Stomach (tissue), 19 donors: ENCODE data around the gene LRP3. TPM values are rescaled to one million over a fixed set of nuclear protein-coding genes. Genes with fewer than 3 reads are reported as not detected.

Source experiments
- DNase-seq, 2 donors: peaks; one replicate each; pipeline versions ENCODE4 v3.0.0 to v3.0.0-alpha.2; 2013 to 2019
- H3K27ac ChIP-seq, 5 donors: fragments of 200-600 bp in 4 of 5; sonication (generic) in 4 of 5; one replicate each; pipeline ENCODE4 v1.5.1; 2013 to 2019; ENCODE audit warnings: mild to moderate bottlenecking in 1 of 5, moderate library complexity in 1 of 5
- H3K27me3 ChIP-seq, 3 donors: fragments of 200-600 bp; sonication (generic); one replicate each; pipeline ENCODE4 v1.5.1; 2017 to 2019; ENCODE audit warnings: mixed run types in 1 of 3
- H3K36me3 ChIP-seq, 4 donors: fragments of 200-600 bp; sonication (generic); 1 replicate in 3 of 4; 2 replicates in 1 of 4; pipeline ENCODE4 v1.5.1; 2016 to 2019
- H3K4me1 ChIP-seq, 4 donors: fragments of 200-600 bp; sonication (generic); one replicate each; pipeline ENCODE4 v1.5.1; 2016 to 2019
- H3K4me3 ChIP-seq, 4 donors: fragments of 200-600 bp; sonication (generic) in 3 of 4; one replicate each; pipeline ENCODE4 v1.5.1; 2016 to 2019; ENCODE audit warnings: mild to moderate bottlenecking in 1 of 4
- H3K9me3 ChIP-seq, 4 donors: fragments of 200-600 bp; sonication (generic); one replicate each; pipeline ENCODE4 v1.5.1; 2016 to 2019
- EP300 ChIP-seq: sonication (generic); formaldehyde crosslinking; IDR thresholded peaks from one replicate; pipeline ENCODE4 v1.6.1; 2017; ENCODE audit warnings: antibody characterized with exemption
- POLR2A ChIP-seq, 4 donors: fragments of 450-650 bp; IDR thresholded peaks; one replicate each; pipeline ENCODE4 v1.6.1; 2016; ENCODE audit warnings: antibody characterized with exemption in 4 of 4, control low read depth in 2 of 4, mild to moderate bottlenecking in 1 of 4, moderate library complexity in 1 of 4
- POLR2AphosphoS5 ChIP-seq, 3 donors: sonication (generic); formaldehyde crosslinking; IDR thresholded peaks; one replicate each; pipeline ENCODE4 v1.6.1; 2016; ENCODE audit warnings: antibody characterized with exemption in 3 of 3
- WGBS, 5 donors: extraction: QIAGEN DNeasy Blood & Tissue Kit in 3 of 5; methylation state at CpG; one replicate each; pipeline versions ENCODE4 v1.1.5 to v1.1.7; 2013 to 2018; 5-methylcytosine and 5-hydroxymethylcytosine counted together
- intact Hi-C: fragments of 100-400 bp; cut with DNase I; formaldehyde crosslinking; loops from one replicate; pipeline ENCODE4 v1.15.1; 2023; ENCODE audit warnings: low total_unique reads
- long read RNA-seq, 10 donors: transcript quantifications; one replicate each; lab custom pipeline, GENCODE V29; 2026
- polyA plus RNA-seq, 3 donors: library from polyadenylated mRNA; stranded (reverse); fragments of 200-250 nt; gene quantifications; one replicate each; pipeline ENCODE4 v1.2.3, GENCODE V29; 2013
- total RNA-seq, 5 donors: library from RNA; depleted of rRNA; stranded (reverse); fragments of >200 nt; gene quantifications; one replicate each; pipeline versions ENCODE4 v1.1.0 to v1.2.3, GENCODE V29; 2014 to 2016
- TF ChIP-seq, protein P1 (sequence below), 7 experiments: fragments of 450-650 bp in 4 of 7; fragments of 200-600 bp in 3 of 7; sonication (generic) in 3 of 7; IDR thresholded peaks; one replicate each; pipeline ENCODE4 v1.5.1; 2016 to 2019; ENCODE audit warnings: antibody characterized with exemption in 7 of 7, control low read depth in 2 of 7, mild to moderate bottlenecking in 1 of 7
- donor health status: healthy with polysubstance abuse.
- donor health status: Bipolar disorder and iron deficiency.
- donor health status: healthy.

Gene LRP3, protein sequence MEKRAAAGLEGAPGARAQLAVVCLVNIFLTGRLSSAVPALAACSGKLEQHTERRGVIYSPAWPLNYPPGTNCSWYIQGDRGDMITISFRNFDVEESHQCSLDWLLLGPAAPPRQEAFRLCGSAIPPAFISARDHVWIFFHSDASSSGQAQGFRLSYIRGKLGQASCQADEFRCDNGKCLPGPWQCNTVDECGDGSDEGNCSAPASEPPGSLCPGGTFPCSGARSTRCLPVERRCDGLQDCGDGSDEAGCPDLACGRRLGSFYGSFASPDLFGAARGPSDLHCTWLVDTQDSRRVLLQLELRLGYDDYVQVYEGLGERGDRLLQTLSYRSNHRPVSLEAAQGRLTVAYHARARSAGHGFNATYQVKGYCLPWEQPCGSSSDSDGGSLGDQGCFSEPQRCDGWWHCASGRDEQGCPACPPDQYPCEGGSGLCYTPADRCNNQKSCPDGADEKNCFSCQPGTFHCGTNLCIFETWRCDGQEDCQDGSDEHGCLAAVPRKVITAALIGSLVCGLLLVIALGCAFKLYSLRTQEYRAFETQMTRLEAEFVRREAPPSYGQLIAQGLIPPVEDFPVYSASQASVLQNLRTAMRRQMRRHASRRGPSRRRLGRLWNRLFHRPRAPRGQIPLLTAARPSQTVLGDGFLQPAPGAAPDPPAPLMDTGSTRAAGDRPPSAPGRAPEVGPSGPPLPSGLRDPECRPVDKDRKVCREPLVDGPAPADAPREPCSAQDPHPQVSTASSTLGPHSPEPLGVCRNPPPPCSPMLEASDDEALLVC
- total RNA-seq (10 to 100 TPM in 4 of 5 donors, 1 to 10 TPM in 1; 7.5 to 26.6 (median 18.1) TPM), polyA plus RNA-seq (10 to 100 TPM in 2 of 3 donors, 1 to 10 TPM in 1; 8.4 to 14.0 (median 10.3) TPM)
- long read RNA-seq, donor 1, transcript LRP3-201 (7 exons, 3,807 nt): major isoform, 6 of 8 reads
- long read RNA-seq, donor 1, partial matches to known transcripts: 0 of 8 reads
- long read RNA-seq, donor 1, other reads (novel, unspliced or antisense): 0 of 8 reads
- long read RNA-seq, donor 2, transcript LRP3-201 (7 exons, 3,807 nt): major isoform, 10 of 14 reads
- long read RNA-seq, donor 2, partial matches to known transcripts: 0 of 14 reads
- long read RNA-seq, donor 2, other reads (novel, unspliced or antisense): 0 of 14 reads
- long read RNA-seq, donor 3, partial matches to known transcripts: 0 of 4 reads
- long read RNA-seq, donor 3, other reads (novel, unspliced or antisense): 0 of 4 reads
- long read RNA-seq, donor 4: 0 reads
- long read RNA-seq, donor 5, transcript LRP3-201 (7 exons, 3,807 nt): major isoform, 10 of 18 reads
- long read RNA-seq, donor 5, transcript LRP3-203 (3 exons, 3,278 nt): minor isoform, 8 of 18 reads
- long read RNA-seq, donor 5, partial matches to known transcripts: 0 of 18 reads
- long read RNA-seq, donor 5, other reads (novel, unspliced or antisense): 0 of 18 reads
- long read RNA-seq, donor 6, transcript LRP3-203 (3 exons, 3,278 nt): minor isoform, 10 of 25 reads
- long read RNA-seq, donor 6, transcript LRP3-201 (7 exons, 3,807 nt): major isoform, 15 of 25 reads
- long read RNA-seq, donor 6, partial matches to known transcripts: 0 of 25 reads
- long read RNA-seq, donor 6, other reads (novel, unspliced or antisense): 0 of 25 reads
- long read RNA-seq, donor 7, transcript LRP3-201 (7 exons, 3,807 nt): minor isoform, 7 of 15 reads
- long read RNA-seq, donor 7, transcript LRP3-203 (3 exons, 3,278 nt): major isoform, 8 of 15 reads
- long read RNA-seq, donor 7, partial matches to known transcripts: 0 of 15 reads
- long read RNA-seq, donor 7, other reads (novel, unspliced or antisense): 0 of 15 reads
- long read RNA-seq, donor 8, partial matches to known transcripts: 0 of 6 reads
- long read RNA-seq, donor 8, other reads (novel, unspliced or antisense): 0 of 6 reads
- long read RNA-seq, donor 9, partial matches to known transcripts: 0 of 3 reads
- long read RNA-seq, donor 9, other reads (novel, unspliced or antisense): 0 of 3 reads
- long read RNA-seq, donor 10, partial matches to known transcripts: 0 of 1 reads
- long read RNA-seq, donor 10, other reads (novel, unspliced or antisense): 0 of 1 reads

DNA sequence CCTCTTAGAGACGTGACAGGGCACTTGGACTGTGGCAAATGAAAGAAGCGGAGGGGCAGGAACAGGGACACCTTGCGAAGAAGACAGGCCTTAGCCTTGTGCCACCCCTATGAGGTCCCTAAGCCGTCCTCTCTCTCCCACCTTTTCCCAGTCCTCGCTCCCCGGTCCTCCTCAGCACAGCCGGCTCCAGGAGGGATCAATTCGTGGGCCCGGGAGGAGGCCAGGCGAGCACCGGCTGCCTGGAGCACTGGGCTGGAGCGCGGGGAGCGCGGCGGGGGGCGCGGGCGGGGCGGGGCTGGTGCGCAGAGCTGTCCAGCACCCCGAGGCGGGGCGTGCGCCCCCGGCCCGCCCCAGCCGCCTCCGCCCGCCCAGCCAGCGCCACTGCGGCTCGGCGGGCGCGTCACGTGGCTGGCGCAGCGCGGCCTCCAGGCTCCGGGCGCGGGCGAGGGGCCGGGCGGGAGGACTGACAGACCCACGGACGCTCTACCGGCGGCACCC is at the start of gene LRP3:
LRP3 (plus strand) TSS at position 466 of the 498 bp plus-strand sequence. CDS start 456 bp downstream, outside the sequence.
- intact Hi-C loops: no loop called here
- TF ChIP-seq POLR2AphosphoS5 (IDR thresholded peaks at IDR 0.05) (no peak), POLR2A (IDR thresholded peaks at IDR 0.05) (no peak), EP300 (no peak)
- TF ChIP-seq, protein P1, sequence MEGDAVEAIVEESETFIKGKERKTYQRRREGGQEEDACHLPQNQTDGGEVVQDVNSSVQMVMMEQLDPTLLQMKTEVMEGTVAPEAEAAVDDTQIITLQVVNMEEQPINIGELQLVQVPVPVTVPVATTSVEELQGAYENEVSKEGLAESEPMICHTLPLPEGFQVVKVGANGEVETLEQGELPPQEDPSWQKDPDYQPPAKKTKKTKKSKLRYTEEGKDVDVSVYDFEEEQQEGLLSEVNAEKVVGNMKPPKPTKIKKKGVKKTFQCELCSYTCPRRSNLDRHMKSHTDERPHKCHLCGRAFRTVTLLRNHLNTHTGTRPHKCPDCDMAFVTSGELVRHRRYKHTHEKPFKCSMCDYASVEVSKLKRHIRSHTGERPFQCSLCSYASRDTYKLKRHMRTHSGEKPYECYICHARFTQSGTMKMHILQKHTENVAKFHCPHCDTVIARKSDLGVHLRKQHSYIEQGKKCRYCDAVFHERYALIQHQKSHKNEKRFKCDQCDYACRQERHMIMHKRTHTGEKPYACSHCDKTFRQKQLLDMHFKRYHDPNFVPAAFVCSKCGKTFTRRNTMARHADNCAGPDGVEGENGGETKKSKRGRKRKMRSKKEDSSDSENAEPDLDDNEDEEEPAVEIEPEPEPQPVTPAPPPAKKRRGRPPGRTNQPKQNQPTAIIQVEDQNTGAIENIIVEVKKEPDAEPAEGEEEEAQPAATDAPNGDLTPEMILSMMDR (IDR thresholded peaks at IDR 0.05): no peak
- Histone ChIP-seq H3K9me3 (no peaks in the 10 kb centered on the region), H3K27ac (peak within 1 kb of the TSS; percentile 40 to 74 (median 60)), H3K27me3 (peaks cover 0 to 7% (median 0%) of the 10 kb centered on the region in 3 donors), H3K4me3 (peak within 1 kb of the TSS; percentile 70 to 93 (median 80)), H3K4me1 (peaks cover 0 to 24% (median 18%) of the 10 kb centered on the region in 4 donors), H3K36me3 (peaks cover 0 to 22% (median 12%) of the 10 kb centered on the region in 4 donors)
- 4 to 50% (median 9%) methylated on average over 3 to 50 of the region's 50 CpGs for WGBS, 5 donors
- DNase-seq: peak; percentile 52 to 86

DNA sequence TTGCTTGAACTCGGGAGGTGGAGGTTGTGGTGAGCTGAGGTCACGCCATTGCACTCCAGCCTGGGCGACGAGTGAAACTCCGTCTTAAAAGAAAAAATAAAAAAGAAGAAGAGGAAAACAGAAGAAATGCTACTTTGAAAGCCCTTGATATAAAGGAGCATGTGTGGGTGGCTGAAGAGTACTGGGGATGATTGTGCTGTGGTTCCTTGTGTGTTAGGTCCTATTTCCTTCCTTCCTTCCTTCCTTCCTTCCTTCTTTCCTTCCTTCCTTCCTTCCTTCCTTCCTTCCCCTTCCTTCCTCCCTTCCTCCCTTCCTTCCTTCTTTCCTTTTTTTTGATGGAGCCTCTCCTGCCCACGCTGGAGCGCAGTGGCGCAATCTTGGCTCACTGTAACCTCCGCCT is 47.9 kb upstream of the LRP3 start:
- intact Hi-C loops: no loop called here
- Histone ChIP-seq H3K4me1 (peaks cover 0 to 7% (median 3%) of the 10 kb centered on the region in 4 donors), H3K4me3 (no peak overlapping the region), H3K36me3 (no peaks in the 10 kb centered on the region), H3K9me3 (no peaks in the 10 kb centered on the region), H3K27me3 (peaks cover 0 to 12% (median 0%) of the 10 kb centered on the region in 3 donors), H3K27ac (no peak overlapping the region)
- WGBS, 5 donors: 82 to 94% (median 90%) methylated on average over 9 of the region's 9 CpGs
- no peak for TF ChIP-seq EP300
- no peak for TF ChIP-seq POLR2AphosphoS5 (IDR thresholded peaks at IDR 0.05)
- no peak for TF ChIP-seq POLR2A (IDR thresholded peaks at IDR 0.05)
- TF ChIP-seq, protein P1 (IDR thresholded peaks at IDR 0.05): no peak
- DNase-seq: no peak

DNA sequence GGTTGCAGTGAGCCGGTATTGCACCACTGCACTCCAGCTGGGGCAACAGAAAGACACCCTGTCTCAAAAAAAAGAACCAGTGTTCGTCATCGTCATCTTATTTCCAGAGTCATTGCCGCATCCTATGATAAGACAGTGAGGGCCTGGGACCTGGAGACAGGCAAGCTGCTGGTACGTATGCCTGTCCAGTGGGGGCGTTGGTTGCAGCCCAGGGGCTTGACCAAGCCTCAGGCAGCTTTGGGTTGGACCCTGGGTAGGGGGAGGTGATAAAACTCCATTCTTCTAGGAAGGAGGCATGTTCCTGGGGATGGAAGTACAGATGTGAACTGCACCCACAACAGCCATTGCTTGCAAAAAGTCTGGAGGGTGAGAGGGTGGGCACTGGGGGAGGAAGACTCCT is 46.6 kb upstream of the LRP3 start:
- Histone ChIP-seq H3K4me1 (peaks cover 0 to 7% (median 3%) of the 10 kb centered on the region in 4 donors), H3K36me3 (no peaks in the 10 kb centered on the region), H3K4me3 (no peak overlapping the region), H3K9me3 (no peaks in the 10 kb centered on the region), H3K27ac (no peak overlapping the region), H3K27me3 (no peaks in the 10 kb centered on the region)
- TF ChIP-seq POLR2AphosphoS5 (IDR thresholded peaks at IDR 0.05) (no peak), POLR2A (IDR thresholded peaks at IDR 0.05) (no peak), EP300 (no peak)
- TF ChIP-seq, protein P1 (IDR thresholded peaks at IDR 0.05): no peak
- no peak for DNase-seq
- 78 to 90% (median 89%) methylated on average over 6 of the region's 6 CpGs for WGBS, 5 donors
- intact Hi-C loops: no loop called here
